ENCODE data around the gene FARP1.

DNA sequence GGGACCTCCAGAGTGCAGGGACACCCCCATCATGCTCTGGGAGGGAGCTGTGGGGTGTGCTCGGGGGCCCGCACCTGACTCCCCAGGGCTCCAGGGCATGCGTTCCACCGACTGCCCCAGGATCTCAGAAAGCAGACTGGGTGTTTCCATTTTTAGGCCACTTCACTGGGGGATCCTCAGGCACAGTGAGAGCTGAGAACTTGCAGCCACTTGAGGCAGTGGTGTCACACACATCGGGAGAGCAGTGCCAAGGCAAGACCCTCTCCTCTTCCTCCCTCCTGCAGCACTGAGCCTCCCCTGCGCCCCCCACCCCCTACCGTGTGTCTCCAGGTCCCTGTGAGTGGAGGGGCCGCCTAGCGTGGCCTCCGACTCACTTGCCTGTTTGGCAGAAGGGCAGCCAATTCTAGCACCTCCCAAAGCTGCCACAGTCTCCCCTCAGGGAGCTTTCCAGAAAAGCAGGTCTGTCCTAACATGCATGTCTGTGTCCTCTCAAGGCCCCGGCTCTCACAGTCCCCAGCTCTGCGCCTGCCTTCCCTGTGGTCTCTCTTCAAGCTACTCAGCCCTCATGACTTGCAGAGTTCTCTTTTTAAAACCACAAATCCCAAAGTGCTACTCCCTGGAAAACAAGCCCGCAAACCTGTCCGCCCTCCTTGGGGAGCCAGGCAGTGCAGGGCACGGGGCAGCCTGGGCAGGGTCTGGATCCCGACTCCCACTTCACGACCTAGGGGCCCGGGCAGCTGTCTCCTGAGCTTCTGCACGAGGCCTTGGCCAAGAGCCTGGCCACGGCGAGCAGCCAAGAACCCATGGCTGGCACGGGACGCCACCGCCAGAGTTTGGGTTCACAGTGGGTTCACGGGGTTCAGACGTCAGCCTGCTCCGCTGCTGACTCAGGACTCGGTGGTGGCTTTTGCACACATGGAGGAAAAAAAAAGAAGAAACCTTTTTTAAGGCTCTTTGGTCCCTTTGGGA, 339.9 kb downstream of the FARP1 start:
- TF ChIP-seq, protein P1, sequence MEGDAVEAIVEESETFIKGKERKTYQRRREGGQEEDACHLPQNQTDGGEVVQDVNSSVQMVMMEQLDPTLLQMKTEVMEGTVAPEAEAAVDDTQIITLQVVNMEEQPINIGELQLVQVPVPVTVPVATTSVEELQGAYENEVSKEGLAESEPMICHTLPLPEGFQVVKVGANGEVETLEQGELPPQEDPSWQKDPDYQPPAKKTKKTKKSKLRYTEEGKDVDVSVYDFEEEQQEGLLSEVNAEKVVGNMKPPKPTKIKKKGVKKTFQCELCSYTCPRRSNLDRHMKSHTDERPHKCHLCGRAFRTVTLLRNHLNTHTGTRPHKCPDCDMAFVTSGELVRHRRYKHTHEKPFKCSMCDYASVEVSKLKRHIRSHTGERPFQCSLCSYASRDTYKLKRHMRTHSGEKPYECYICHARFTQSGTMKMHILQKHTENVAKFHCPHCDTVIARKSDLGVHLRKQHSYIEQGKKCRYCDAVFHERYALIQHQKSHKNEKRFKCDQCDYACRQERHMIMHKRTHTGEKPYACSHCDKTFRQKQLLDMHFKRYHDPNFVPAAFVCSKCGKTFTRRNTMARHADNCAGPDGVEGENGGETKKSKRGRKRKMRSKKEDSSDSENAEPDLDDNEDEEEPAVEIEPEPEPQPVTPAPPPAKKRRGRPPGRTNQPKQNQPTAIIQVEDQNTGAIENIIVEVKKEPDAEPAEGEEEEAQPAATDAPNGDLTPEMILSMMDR (IDR thresholded peaks at IDR 0.05): no peak
- TF ChIP-seq POLR2A (IDR thresholded peaks at IDR 0.05) (no peak), POLR2AphosphoS5 (IDR thresholded peaks at IDR 0.05) (no peak), EP300 (IDR thresholded peaks at IDR 0.05) (no peak)

All from suprapubic skin (tissue), 4 donors.